Natural killer cell treated with Interleukin-12 subunit alpha and Interleukin-12 subunit beta and Interleukin-15 and Interleukin-18, amount 100 ng/mL, for 72 hours (primary cell): ENCODE measurements around the gene TRMT2A. TPM values are rescaled to one million over a fixed set of nuclear protein-coding genes. Genes with fewer than 3 reads are reported as not detected.

Experiments used
- ATAC-seq, 2 donors: fragments of 150-1000 bp; cut with Tn5 transposase in 1 of 2; sonication (Bioruptor Pico), chemical (Tn5 transposase) in 1 of 2; 2 replicates each; pipeline ENCODE4 v1.10.0; 2021
- DNase-seq: peaks from one replicate; pipeline ENCODE4 v3.0.0; 2022; ENCODE audit warnings: low spot score
- H3K27ac Mint-ChIP-seq, 2 donors: 1 replicate in 1 of 2; 2 replicates in 1 of 2; pipeline ENCODE4 v1.8.0; 2022; ENCODE audit warnings: mixed read lengths in 2 of 2, mild to moderate bottlenecking in 1 of 2, moderate library complexity in 1 of 2
- H3K27me3 Mint-ChIP-seq, 2 donors: 1 replicate in 1 of 2; 2 replicates in 1 of 2; pipeline ENCODE4 v1.8.0; 2022; ENCODE audit warnings: mixed read lengths in 2 of 2
- H3K36me3 Mint-ChIP-seq: one replicate; pipeline ENCODE4 v1.8.0; 2022; ENCODE audit warnings: mixed read lengths
- H3K4me1 Mint-ChIP-seq, 2 donors: 1 replicate in 1 of 2; 2 replicates in 1 of 2; pipeline ENCODE4 v1.8.0; 2022; ENCODE audit warnings: low read depth in 2 of 2, mixed read lengths in 2 of 2, mild to moderate bottlenecking in 1 of 2
- H3K4me3 Mint-ChIP-seq: one replicate; pipeline ENCODE4 v1.8.0; 2022; ENCODE audit warnings: mixed read lengths
- H3K9me3 Mint-ChIP-seq: 2 replicates; pipeline ENCODE4 v1.8.0; 2022; ENCODE audit warnings: mixed read lengths
- total RNA-seq, 2 donors: library from RNA; stranded (reverse); gene quantifications; one replicate each; pipeline ENCODE4 v1.2.3, GENCODE V29; 2022

TRMT2A gene
- total RNA-seq, 2 donors from 2014 or later, result 107 to 166 TPM

DNA sequence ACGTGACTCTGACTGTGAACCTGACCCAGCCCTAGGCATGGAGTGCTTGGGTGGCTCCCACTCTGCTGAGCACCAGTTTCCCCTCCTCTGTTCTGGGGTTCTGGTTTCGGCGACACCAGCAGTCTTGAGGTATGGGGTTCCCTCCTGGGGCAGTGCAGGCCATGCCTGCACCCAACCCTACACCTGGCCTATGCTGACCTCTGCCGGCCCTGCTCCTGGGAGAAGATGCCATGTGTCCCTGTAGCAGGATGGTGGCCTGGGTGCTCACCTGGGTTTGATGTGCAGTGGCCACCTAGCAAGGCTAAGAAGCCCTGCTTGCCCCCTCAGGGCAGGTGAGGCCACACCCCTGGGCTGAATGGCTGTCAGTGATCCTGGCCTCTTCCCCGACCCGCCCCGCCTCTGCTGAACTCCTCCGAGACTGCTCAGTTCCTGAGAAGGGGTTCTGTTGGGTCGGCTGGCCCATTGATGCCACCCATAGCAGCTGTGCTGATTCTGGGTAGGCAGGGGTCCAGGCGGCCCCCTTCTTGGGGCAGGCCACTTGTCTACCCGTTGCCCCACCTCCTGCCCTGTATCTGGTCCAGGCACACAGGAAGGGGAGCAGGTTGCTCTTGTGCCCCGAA, 17.0 kb upstream of the TRMT2A start:
- no peaks in the 10 kb centered on the region for H3K27me3 Mint-ChIP-seq
- ATAC-seq (no peak), DNase-seq (no peak)
- H3K36me3 Mint-ChIP-seq, result no peaks in the 10 kb centered on the region
- no peak overlapping the region for H3K27ac Mint-ChIP-seq
- no peaks in the 10 kb centered on the region for H3K9me3 Mint-ChIP-seq
- H3K4me3 Mint-ChIP-seq, result peak overlapping the region; percentile 39
- peaks cover 0 to 20% of the 10 kb centered on the region in 2 donors for H3K4me1 Mint-ChIP-seq

DNA sequence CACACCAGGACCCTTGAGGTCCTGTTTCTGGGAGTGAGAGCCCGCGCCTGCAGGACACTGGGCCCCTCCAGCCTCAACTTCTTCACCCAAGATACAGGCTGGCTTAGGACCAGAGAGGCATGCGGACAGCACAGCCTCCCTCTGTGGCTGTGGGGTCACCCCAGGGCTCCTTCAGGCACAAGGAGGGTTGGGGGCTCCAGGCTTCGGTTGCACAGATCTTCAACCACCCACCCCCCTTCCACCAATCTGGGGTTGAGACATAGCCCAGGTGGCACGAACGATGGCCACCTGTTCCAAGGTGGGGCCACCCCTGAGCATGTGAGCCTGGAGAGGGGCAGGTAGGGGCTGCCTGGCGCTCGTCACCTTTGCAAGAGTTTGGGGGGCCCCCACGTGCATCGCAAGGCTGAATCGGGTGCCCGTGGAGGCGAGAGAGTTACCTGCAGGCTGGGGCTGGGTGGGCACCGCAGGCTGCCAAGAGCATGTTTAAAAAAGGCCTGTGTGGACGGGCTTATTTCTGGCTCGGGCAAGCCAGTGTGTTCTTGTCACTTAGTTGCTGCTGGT, 15.7 kb upstream of the TRMT2A start:
- peak overlapping the region in 1 of 2 donors; percentile 56 for H3K27ac Mint-ChIP-seq
- H3K4me1 Mint-ChIP-seq, result peaks cover 0 to 12% of the 10 kb centered on the region in 2 donors
- peak overlapping the region; percentile 65 for H3K4me3 Mint-ChIP-seq
- H3K27me3 Mint-ChIP-seq, result no peaks in the 10 kb centered on the region
- DNase-seq (no peak), ATAC-seq (no peak)
- no peaks in the 10 kb centered on the region for H3K36me3 Mint-ChIP-seq
- H3K9me3 Mint-ChIP-seq, result no peaks in the 10 kb centered on the region

DNA sequence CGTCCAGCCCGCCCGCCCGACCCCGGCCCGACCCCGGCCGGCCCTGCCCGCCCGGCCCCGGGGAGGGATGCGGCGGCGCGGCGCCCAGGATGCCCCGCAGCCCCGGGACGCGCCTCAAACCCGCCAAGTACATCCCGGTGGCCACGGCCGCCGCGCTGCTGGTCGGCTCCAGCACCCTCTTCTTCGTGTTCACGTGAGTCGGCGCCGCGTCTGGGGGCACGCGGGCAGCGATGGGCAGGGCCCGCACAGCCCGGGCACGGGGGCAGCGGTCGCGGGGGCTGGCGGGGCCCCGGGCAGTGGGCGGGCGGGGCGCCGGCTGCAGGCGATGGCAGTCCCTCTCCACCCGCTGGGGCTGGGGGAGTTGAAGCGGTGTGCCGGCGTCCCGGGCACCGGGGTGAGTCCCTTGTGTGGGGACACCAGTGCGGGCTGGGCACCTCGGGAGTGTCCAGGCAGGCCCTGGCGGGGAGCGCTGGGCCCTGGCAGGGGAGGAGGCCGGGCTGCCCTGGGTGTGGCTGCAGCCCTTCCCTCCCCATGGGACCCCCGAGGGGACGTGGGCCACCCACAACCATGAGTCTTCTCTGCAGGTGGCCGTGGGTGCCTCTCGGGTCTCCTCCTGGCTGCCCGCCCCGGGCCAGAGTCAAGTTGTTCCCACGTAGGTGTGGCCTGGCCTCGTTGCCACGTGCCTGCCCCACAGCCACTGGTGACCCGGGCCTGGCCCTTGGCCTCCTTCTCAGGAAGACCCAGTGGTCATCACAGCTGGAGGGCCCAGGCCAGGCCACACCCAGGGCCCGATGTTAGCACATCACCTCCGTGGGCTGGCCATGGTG, 15.0 kb upstream of the TRMT2A start:
- H3K4me1 Mint-ChIP-seq, result peaks cover 0 to 9% of the 10 kb centered on the region in 2 donors
- peak in 1 of 2 donors; percentile 0 for ATAC-seq
- no peaks in the 10 kb centered on the region for H3K27me3 Mint-ChIP-seq
- no peak overlapping the region for H3K27ac Mint-ChIP-seq
- DNase-seq, result no peak
- no peaks in the 10 kb centered on the region for H3K9me3 Mint-ChIP-seq
- H3K36me3 Mint-ChIP-seq, result no peaks in the 10 kb centered on the region
- peak overlapping the region; percentile 65 for H3K4me3 Mint-ChIP-seq

DNA sequence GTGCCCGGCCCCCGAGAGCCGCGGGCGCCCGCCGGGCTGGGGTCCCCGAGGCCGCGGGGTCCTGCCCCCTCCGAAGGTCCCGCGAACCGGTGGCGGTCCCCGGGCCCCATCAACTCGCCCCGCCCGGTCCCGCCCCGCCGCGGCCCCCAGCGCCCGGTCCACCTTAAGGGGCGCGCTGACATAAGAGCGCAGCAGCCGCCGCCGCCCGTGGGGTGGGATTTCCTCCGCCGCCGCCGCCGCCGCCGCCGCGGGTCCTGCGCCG, 14.5 kb upstream of the TRMT2A start, which contains the start of gene ZDHHC8:
TSS of gene ZDHHC8 (plus strand) at position 208 of the 262 bp plus-strand sequence. CDS start 144 bp downstream, outside the sequence.
- H3K9me3 Mint-ChIP-seq, result no peaks in the 10 kb centered on the region
- H3K4me3 Mint-ChIP-seq, result peak within 1 kb of the TSS; percentile 65
- DNase-seq (no peak), ATAC-seq (peak; percentile 80 to 86)
- H3K36me3 Mint-ChIP-seq, result no peaks in the 10 kb centered on the region
- H3K4me1 Mint-ChIP-seq, result peaks cover 0 to 8% of the 10 kb centered on the region in 2 donors
- no peak within 1 kb of the TSS for H3K27ac Mint-ChIP-seq
- H3K27me3 Mint-ChIP-seq, result no peaks in the 10 kb centered on the region

DNA sequence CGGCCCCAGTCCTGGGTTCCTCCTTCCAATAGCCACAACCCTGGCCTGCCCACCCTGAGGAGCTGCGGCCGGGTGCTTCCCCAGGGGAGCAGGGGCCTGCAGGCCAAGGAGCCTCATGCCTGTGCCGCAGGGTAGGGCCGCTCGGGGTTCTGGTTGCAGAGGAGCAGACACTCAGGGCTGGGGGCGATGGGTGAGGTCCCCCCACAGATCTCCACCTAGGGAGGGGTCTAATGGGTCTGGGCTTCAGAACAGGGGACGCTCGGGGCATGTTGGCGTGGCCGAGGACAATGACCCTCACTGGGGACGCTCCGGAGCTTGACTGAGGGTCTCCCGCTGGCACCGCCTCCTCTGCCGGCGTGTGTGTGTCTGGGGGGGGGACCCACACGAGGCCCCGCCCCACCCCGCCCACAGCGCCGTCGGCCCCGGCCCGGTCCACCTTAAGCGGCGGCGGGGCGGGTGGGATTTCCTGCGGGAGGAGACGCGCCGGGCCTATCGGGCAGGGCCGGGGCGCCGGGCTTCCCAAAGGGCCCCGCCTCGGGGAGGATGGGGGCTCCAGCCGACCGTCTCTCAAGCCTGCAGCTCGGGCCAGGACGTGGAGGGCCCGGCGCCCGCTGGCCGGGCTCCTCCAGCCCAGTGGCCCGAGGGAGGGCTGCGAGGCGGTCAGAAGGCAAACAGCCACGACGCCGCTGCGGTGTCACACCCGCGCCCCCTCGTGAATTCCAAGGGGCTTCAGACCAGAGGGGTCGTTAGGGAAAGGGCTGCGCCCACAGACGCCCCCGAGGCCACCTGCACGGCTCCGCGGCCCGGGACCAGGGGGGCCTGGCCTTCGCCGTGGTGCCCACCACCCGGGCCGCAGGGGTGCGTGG, 13.9 kb upstream of the TRMT2A start:
- DNase-seq (peak; percentile 88), ATAC-seq (peak; percentile 85 to 88)
- H3K27ac Mint-ChIP-seq, result no peak overlapping the region
- H3K4me1 Mint-ChIP-seq, result peaks cover 0 to 4% of the 10 kb centered on the region in 2 donors
- peak overlapping the region; percentile 20 for H3K4me3 Mint-ChIP-seq
- no peaks in the 10 kb centered on the region for H3K36me3 Mint-ChIP-seq
- H3K27me3 Mint-ChIP-seq, result no peaks in the 10 kb centered on the region
- H3K9me3 Mint-ChIP-seq, result no peaks in the 10 kb centered on the region

DNA sequence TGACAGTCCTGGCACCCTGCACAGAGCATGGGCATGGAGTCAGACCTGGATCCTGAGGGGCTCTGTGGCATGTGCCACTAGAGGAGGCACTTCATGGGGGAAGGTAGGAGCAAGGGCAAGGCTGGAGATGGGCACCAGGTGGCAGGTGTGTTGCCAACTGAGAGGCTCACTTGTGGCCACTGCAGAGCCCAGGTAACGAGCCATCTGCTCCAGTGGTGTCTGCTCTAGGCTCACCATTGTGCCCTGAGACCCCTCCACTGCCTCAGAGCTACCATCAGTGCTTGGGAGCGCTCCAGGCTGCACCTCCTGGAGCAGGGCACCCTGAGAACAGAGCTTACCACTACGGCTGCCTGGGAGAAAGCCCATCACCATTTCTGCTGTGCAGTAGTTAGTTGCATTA, 13.3 kb upstream of the TRMT2A start:
- ATAC-seq (no peak), DNase-seq (no peak)
- H3K27ac Mint-ChIP-seq, result no peak overlapping the region
- peaks cover 0 to 4% of the 10 kb centered on the region in 2 donors for H3K4me1 Mint-ChIP-seq
- no peaks in the 10 kb centered on the region for H3K9me3 Mint-ChIP-seq
- H3K4me3 Mint-ChIP-seq, result peak overlapping the region; percentile 22
- no peaks in the 10 kb centered on the region for H3K27me3 Mint-ChIP-seq
- H3K36me3 Mint-ChIP-seq, result no peaks in the 10 kb centered on the region

DNA sequence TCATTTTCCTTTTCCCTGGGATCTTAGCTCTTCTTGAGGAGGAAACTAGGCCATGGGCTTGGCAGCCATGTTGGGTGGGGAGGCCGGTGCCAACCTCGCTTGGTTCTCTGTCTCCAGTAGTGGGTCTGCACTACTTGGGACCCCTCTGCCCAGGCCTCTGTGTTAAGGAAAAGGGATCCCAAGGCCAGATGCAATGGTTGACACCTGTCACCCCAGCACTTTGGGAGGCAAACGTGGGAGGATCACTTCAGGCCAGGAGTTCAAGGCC, 12.7 kb upstream of the TRMT2A start:
- H3K27ac Mint-ChIP-seq, result no peak overlapping the region

DNA sequence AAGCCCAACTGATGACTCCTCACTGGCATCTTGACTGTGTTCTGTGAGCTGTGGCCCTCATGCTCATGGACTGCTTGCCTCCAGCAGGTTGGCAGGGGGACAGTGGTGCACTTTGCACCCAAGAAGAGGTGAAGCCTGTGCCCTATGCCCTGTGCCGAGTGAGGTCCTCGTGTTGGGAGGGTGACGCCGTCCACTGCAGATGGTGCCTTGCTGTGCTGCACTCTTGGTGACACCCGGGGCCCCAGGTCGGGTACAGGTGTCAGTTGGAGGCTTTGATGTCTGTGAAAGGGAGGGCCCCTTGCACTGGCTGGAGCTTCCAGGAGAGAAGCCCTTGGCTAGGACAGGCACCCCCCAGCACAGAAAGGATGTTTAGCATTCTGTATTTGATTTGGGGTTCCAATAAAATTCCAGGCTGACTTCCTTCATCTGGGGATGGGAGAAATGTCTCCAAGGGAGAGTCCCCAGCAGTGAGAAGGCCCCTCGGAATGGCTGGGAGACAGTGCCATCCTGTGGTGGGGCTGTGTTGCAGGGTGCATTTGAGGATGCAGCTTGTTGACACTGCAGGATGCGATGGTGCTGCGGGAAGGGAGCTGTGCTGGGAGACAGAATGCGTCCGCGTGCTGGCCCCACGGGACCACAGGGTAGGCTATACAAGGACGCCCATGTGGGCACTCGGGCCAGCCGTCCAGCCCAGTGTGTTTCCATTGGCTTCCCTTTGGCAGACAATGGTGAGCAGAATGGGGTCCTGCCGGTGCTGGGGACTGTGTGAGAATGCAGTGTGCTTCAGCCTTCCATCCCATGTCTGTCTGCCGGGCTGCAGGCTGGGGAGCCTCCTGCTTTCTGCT, 12.1 kb upstream of the TRMT2A start:
- ATAC-seq, result no peak
- DNase-seq, result no peak
- Mint-ChIP-seq H3K9me3 (no peaks in the 10 kb centered on the region), H3K36me3 (no peaks in the 10 kb centered on the region), H3K27ac (no peak overlapping the region), H3K4me1 (peaks cover 0 to 7% of the 10 kb centered on the region in 2 donors), H3K4me3 (no peak overlapping the region), H3K27me3 (no peaks in the 10 kb centered on the region)

More for the DNA sequence above, 12.7 kb upstream of the TRMT2A start:
- peak overlapping the region; percentile 22 for H3K4me3 Mint-ChIP-seq
- H3K9me3 Mint-ChIP-seq, result no peaks in the 10 kb centered on the region
- ATAC-seq (no peak), DNase-seq (no peak)
- H3K27me3 Mint-ChIP-seq, result no peaks in the 10 kb centered on the region
- peaks cover 0 to 6% of the 10 kb centered on the region in 2 donors for H3K4me1 Mint-ChIP-seq
- no peaks in the 10 kb centered on the region for H3K36me3 Mint-ChIP-seq

DNA sequence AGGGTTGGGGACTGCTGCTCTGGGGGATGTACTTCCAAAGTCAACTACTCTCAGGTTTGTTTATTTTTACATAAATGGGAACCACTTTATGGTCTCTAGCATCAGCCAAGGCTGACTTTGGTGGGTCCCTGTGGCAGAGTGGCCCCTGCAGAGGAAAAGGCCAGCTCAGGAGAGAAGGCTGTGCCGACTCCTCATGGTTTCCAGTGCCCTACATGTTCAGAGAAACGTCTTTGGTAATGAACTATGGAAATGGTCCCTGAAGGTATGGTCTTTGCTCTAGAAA, 11.5 kb upstream of the TRMT2A start:
- no peaks in the 10 kb centered on the region for H3K27me3 Mint-ChIP-seq
- no peak overlapping the region for H3K4me3 Mint-ChIP-seq
- H3K9me3 Mint-ChIP-seq, result no peaks in the 10 kb centered on the region
- no peak overlapping the region for H3K27ac Mint-ChIP-seq
- H3K36me3 Mint-ChIP-seq, result no peaks in the 10 kb centered on the region
- H3K4me1 Mint-ChIP-seq, result peaks cover under 1 to 11% of the 10 kb centered on the region in 2 donors
- no peak for DNase-seq
- no peak for ATAC-seq

DNA sequence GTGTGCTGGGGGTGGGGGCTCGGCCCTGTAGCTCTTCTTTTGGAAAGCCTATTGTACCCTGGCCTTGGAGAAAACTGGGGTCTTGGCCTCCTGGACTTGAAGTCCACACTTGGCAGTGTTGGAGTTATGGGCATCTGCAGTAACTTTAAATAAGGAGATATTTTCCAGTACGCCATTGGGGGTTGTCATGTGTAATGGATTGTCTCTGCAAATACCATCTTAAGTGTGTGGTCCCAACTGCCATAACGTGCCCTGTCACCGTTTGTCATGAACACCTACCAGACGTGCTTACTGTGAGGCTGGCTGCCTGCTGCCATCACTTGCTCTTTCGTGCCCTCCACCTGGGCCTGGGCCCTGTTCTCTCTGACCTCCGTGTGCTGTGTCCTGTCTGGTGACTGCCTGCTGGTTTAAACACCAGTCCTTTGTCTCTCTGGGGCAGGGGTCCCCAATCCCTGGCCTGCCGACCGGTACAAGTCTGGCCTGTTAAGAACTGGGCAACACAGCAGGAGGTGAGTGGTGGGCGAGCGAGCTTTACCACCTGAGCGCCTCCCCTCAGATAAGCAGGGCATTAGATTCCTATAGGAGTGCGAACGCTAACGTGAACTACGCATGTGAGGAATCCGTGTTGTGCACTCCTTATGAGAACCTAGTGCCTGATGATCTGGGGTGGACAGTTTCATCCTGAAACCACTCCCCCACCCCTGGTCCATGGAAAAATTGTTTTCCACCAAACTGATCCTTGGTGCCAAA, 11.0 kb upstream of the TRMT2A start:
- no peak overlapping the region for H3K4me3 Mint-ChIP-seq
- peaks cover 5 to 13% of the 10 kb centered on the region in 2 donors for H3K4me1 Mint-ChIP-seq
- no peak overlapping the region for H3K27ac Mint-ChIP-seq

DNA sequence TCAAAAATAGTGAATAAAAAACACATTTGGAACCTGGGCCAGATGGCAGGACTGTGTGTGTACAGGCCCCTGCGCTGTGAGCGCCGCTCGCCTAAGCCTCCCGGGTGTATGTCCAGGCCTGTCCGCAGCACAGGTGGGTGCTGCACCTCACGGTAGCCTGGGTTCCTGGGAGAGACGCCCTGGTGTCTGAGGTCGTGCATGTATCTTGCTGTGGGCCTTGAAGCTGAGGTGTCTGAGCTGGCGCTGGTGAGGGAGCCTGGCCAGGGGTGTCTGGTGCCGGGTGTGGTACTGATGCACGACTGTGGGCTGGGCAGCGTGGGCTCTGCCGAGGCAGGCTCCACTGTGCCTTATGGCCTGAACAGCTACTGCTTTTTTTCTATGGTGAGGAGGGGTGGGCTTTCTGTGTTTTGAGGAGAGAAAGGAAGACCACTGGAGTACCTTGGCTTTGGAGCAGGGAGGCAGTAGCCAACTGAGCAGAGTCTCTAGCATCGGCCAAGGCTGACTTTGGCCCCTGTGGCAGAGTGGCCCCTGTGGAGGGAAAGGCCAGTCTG, 10.4 kb upstream of the TRMT2A start:
- H3K4me3 Mint-ChIP-seq, result no peak overlapping the region
- no peaks in the 10 kb centered on the region for H3K9me3 Mint-ChIP-seq
- DNase-seq (no peak), ATAC-seq (no peak)
- H3K4me1 Mint-ChIP-seq, result peaks cover 12 to 17% of the 10 kb centered on the region in 2 donors
- no peak overlapping the region for H3K27ac Mint-ChIP-seq
- H3K36me3 Mint-ChIP-seq, result no peaks in the 10 kb centered on the region
- H3K27me3 Mint-ChIP-seq, result no peaks in the 10 kb centered on the region

More for the DNA sequence above, 11.0 kb upstream of the TRMT2A start:
- no peaks in the 10 kb centered on the region for H3K27me3 Mint-ChIP-seq
- H3K9me3 Mint-ChIP-seq, result no peaks in the 10 kb centered on the region
- H3K36me3 Mint-ChIP-seq, result no peaks in the 10 kb centered on the region
- ATAC-seq (no peak), DNase-seq (no peak)

DNA sequence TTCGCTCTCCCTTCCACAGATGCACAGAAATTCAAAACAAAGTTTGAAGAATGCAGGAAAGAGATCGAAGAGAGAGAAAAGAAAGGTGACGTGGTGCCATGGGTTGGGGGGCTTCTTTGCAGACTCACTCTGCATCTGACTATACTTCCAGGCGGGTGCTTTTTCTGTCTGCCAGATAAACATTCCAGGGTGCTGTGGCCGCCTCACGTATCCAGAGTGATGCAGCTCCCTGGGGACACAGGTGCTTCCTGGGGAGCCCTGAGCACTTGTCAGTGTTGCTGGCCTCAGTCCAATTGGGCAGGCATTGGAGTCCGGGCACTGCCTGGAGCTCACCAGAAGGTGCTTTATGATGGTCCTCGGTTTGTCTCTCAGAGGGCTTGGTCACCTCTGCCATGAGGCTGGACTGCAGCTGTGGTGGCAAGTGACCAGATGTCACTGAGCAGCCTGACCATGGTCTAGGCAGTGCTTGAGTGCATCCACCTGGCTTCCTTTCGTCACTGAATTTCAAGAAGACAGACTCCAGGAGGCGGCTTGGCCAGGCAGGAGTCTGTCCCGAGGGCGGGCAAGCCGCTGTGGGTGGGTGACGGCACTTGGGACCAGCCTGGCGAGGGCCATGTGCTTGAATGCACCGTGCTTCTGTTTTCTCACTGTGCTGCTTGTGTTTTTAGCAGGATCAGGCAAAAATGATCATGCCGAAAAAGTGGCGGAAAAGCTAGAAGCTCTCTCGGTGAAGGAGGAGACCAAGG, 9.4 kb upstream of the TRMT2A start:
- H3K36me3 Mint-ChIP-seq, result no peaks in the 10 kb centered on the region
- H3K4me1 Mint-ChIP-seq, result peaks cover 17 to 23% of the 10 kb centered on the region in 2 donors
- no peaks in the 10 kb centered on the region for H3K9me3 Mint-ChIP-seq
- ATAC-seq (no peak), DNase-seq (no peak)
- no peak overlapping the region for H3K4me3 Mint-ChIP-seq
- H3K27me3 Mint-ChIP-seq, result no peaks in the 10 kb centered on the region
- no peak overlapping the region for H3K27ac Mint-ChIP-seq
